Measurements from ENCODE around the gene PPARA. TPM values are rescaled to one million over a fixed set of nuclear protein-coding genes. Genes with fewer than 3 reads are reported as not detected.

PPARA gene
- total RNA-seq, 1 donor from 2014 or later: 8.4 TPM

GRCh38 chr22:46219636-46220035 is 69.3 kb downstream of the PPARA start:
- Mint-ChIP-seq H3K36me3 (ENCODE audit: low read depth, unreplicated experiment) (peaks cover 29% of the 10 kb centered on the region), H3K27me3 (ENCODE audit: low read depth, unreplicated experiment) (no peaks in the 10 kb centered on the region), H3K4me3 (ENCODE audit: unreplicated experiment) (no peak overlapping the region), H3K27ac (ENCODE audit: unreplicated experiment) (no peak overlapping the region), H3K9me3 (ENCODE audit: unreplicated experiment) (peaks cover 1% of the 10 kb centered on the region), H3K4me1 (ENCODE audit: low read depth, unreplicated experiment) (no peaks in the 10 kb centered on the region)
- Histone ChIP-seq H3K4me1 (ENCODE audit: insufficient read depth, low read length) (no peaks in the 10 kb centered on the region), H4K20me1 (ENCODE audit: insufficient read depth, low read length) (no peaks in the 10 kb centered on the region), H3K4me2 (ENCODE audit: low read length) (no peak overlapping the region), H3K4me3 (ENCODE audit: insufficient read depth, low read depth, low read length) (no peak overlapping the region), H3K79me2 (ENCODE audit: insufficient read depth, low read length) (no peaks in the 10 kb centered on the region), H3K36me3 (ENCODE audit: insufficient read depth, low read length) (no peaks in the 10 kb centered on the region), H3K9me3 (ENCODE audit: insufficient read depth, low read depth, low read length) (no peaks in the 10 kb centered on the region), H3K27me3 (ENCODE audit: insufficient read depth, low read length) (no peaks in the 10 kb centered on the region), H3K9ac (ENCODE audit: low read length) (no peak overlapping the region), H2AFZ (ENCODE audit: low read depth, low read length) (no peak overlapping the region), H3K27ac (ENCODE audit: low read depth, low read length) (no peak overlapping the region)
- DNase-seq (ENCODE audit: low read depth) (no peak), FAIRE-seq (no peak)
- TF ChIP-seq EZH2 (IDR thresholded peaks at IDR 0.05; ENCODE audit: insufficient read depth, low read length): no peak
- no peak for TF ChIP-seq CTCF (IDR thresholded peaks at IDR 0.05; ENCODE audit: insufficient read depth, low read depth, low read length)

GRCh38 chr22:46220921-46221320 is 70.6 kb downstream of the PPARA start:
- Histone ChIP-seq H3K36me3 (ENCODE audit: insufficient read depth, low read length) (no peaks in the 10 kb centered on the region), H3K4me1 (ENCODE audit: insufficient read depth, low read length) (no peaks in the 10 kb centered on the region), H4K20me1 (ENCODE audit: insufficient read depth, low read length) (no peaks in the 10 kb centered on the region), H3K27me3 (ENCODE audit: insufficient read depth, low read length) (no peaks in the 10 kb centered on the region), H3K4me3 (ENCODE audit: insufficient read depth, low read depth, low read length) (no peak overlapping the region), H2AFZ (ENCODE audit: low read depth, low read length) (no peak overlapping the region), H3K79me2 (ENCODE audit: insufficient read depth, low read length) (no peaks in the 10 kb centered on the region), H3K9ac (ENCODE audit: low read length) (no peak overlapping the region), H3K4me2 (ENCODE audit: low read length) (no peak overlapping the region), H3K27ac (ENCODE audit: low read depth, low read length) (no peak overlapping the region), H3K9me3 (ENCODE audit: insufficient read depth, low read depth, low read length) (no peaks in the 10 kb centered on the region)
- Mint-ChIP-seq H3K27me3 (ENCODE audit: low read depth, unreplicated experiment) (no peaks in the 10 kb centered on the region), H3K36me3 (ENCODE audit: low read depth, unreplicated experiment) (peaks cover 28% of the 10 kb centered on the region), H3K27ac (ENCODE audit: unreplicated experiment) (no peak overlapping the region), H3K9me3 (ENCODE audit: unreplicated experiment) (peaks cover 1% of the 10 kb centered on the region), H3K4me1 (ENCODE audit: low read depth, unreplicated experiment) (no peaks in the 10 kb centered on the region), H3K4me3 (ENCODE audit: unreplicated experiment) (no peak overlapping the region)
- DNase-seq (ENCODE audit: low read depth) (no peak), FAIRE-seq (no peak)
- no peak for TF ChIP-seq EZH2 (IDR thresholded peaks at IDR 0.05; ENCODE audit: insufficient read depth, low read length)
- TF ChIP-seq CTCF (IDR thresholded peaks at IDR 0.05; ENCODE audit: insufficient read depth, low read depth, low read length): no peak

GRCh38 chr22:46224044-46224897 is 73.9 kb downstream of the PPARA start:
- no peak overlapping the region for H3K4me3 ChIP-seq (ENCODE audit: insufficient read depth, low read depth, low read length)
- no peaks in the 10 kb centered on the region for H3K9me3 ChIP-seq (ENCODE audit: insufficient read depth, low read depth, low read length)
- Mint-ChIP-seq H3K27ac (ENCODE audit: unreplicated experiment) (no peak overlapping the region), H3K4me1 (ENCODE audit: low read depth, unreplicated experiment) (no peaks in the 10 kb centered on the region), H3K27me3 (ENCODE audit: low read depth, unreplicated experiment) (no peaks in the 10 kb centered on the region), H3K4me3 (ENCODE audit: unreplicated experiment) (no peak overlapping the region), H3K9me3 (ENCODE audit: unreplicated experiment) (peaks cover 1% of the 10 kb centered on the region), H3K36me3 (ENCODE audit: low read depth, unreplicated experiment) (peaks cover 18% of the 10 kb centered on the region)
- H3K27me3 ChIP-seq (ENCODE audit: insufficient read depth, low read length): no peaks in the 10 kb centered on the region
- H3K79me2 ChIP-seq (ENCODE audit: insufficient read depth, low read length): no peaks in the 10 kb centered on the region
- no peak overlapping the region for H3K9ac ChIP-seq (ENCODE audit: low read length)
- no peak for FAIRE-seq
- no peak for DNase-seq (ENCODE audit: low read depth)
- no peak overlapping the region for H3K27ac ChIP-seq (ENCODE audit: low read depth, low read length)
- TF ChIP-seq CTCF (IDR thresholded peaks at IDR 0.05; ENCODE audit: insufficient read depth, low read depth, low read length) (no peak), EZH2 (IDR thresholded peaks at IDR 0.05; ENCODE audit: insufficient read depth, low read length) (no peak)
- no peaks in the 10 kb centered on the region for H4K20me1 ChIP-seq (ENCODE audit: insufficient read depth, low read length)
- H3K36me3 ChIP-seq (ENCODE audit: insufficient read depth, low read length): no peaks in the 10 kb centered on the region
- no peak overlapping the region for H3K4me2 ChIP-seq (ENCODE audit: low read length)
- H3K4me1 ChIP-seq (ENCODE audit: insufficient read depth, low read length): no peaks in the 10 kb centered on the region
- no peak overlapping the region for H2AFZ ChIP-seq (ENCODE audit: low read depth, low read length)

Measured in astrocyte (in vitro differentiated cells and primary cell).